GM12864 (cell line): Measurements from ENCODE around the gene ASB7.

ENCODE experiments used
- DNase-seq: peaks from one replicate; pipeline ENCODE4 v3.0.0-alpha.2; 2011; ENCODE audit warnings: low read depth
- H3K4me3 ChIP-seq: 2 replicates; pipeline ENCODE4 v1.5.1; 2011; ENCODE audit warnings: mild to moderate bottlenecking, low read depth, low read length, control low read depth
- CTCF ChIP-seq: IDR thresholded peaks from 2 replicates; pipeline ENCODE4 v1.5.1; 2011; ENCODE audit warnings: low read depth, mild to moderate bottlenecking, moderate library complexity, low read length, control low read depth, inconsistent platforms; ENCODE audit errors: missing control alignments

Gene ASB7

DNA sequence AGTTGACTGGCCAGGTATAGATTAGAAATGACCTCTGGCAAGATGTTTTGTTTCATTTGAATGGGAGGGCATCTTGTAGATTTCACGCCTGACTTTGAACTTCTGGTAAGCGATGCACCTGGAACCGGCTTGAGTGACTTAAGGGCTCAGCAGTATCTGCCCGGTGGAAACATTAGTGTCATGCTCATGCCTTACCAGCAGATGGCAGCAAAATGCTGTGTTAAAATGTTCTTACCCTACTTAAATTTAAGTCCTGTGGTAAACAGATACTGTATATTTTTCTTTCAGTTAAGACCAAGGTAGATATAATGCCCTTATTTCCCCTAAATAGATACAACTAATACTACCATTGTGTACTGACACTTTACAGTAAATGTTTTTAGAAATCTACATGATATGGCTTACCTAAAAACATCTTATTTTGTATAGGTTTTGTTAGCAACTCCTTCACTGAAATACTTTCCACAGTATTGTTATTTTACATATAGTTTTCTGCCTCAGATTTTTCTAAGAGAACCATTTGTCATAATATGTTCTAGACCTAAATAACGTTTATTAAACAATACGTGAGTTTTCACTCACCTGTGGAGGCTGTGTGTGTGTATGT is 25.5 kb downstream of the ASB7 start:
- TF ChIP-seq CTCF, result peak; percentile 78
- H3K4me3 ChIP-seq, result no peak overlapping the region
- peak; percentile 63 for DNase-seq

DNA sequence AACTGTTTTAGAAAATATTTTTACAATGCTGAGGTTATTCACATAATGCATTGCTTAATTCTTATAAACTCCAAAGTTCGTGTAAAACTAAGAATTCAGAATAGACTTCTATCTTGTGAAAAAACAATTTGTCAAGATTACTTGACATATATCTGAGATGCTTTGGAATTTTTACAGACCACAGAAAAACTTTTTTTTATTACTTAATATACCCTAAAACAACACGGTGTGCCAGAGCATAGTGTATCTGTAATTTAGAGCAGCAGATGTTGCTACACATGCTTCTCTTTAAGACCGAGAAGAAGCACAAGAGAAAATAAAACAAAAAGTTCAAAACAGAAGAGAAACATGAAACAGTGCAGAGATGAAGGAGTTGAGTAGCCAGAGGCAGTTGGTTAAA is 26.4 kb downstream of the ASB7 start:
- TF ChIP-seq CTCF, result no peak
- DNase-seq, result no peak
- H3K4me3 ChIP-seq, result no peak overlapping the region

- no peak for DNase-seq
- no peak for TF ChIP-seq CTCF
- H3K4me3 ChIP-seq, result no peak overlapping the region
These were observed 29.4 kb downstream of the ASB7 start for GRCh38 chr15:100631831-100632230.

DNA sequence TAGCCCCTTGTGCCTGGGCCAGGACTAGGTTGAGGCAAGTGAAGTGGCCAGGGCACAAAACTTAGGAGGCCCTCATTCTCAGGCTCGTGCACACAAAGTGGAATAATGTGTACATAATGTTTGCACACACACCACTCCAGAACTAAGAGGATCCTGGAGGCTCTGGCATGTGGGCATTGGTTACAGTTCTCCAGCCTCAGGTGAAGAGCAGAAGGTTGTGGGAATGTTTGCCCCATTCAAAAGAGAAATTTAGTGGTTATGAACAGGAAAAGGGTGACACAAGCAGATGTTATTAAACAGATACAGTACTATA is 31.3 kb downstream of the ASB7 start:
- TF ChIP-seq CTCF, result no peak
- no peak overlapping the region for H3K4me3 ChIP-seq
- no peak for DNase-seq

- no peak for DNase-seq
- no peak overlapping the region for H3K4me3 ChIP-seq
- TF ChIP-seq CTCF, result no peak
These were observed 33.1 kb downstream of the ASB7 start for GRCh38 chr15:100635406-100636071.

DNA sequence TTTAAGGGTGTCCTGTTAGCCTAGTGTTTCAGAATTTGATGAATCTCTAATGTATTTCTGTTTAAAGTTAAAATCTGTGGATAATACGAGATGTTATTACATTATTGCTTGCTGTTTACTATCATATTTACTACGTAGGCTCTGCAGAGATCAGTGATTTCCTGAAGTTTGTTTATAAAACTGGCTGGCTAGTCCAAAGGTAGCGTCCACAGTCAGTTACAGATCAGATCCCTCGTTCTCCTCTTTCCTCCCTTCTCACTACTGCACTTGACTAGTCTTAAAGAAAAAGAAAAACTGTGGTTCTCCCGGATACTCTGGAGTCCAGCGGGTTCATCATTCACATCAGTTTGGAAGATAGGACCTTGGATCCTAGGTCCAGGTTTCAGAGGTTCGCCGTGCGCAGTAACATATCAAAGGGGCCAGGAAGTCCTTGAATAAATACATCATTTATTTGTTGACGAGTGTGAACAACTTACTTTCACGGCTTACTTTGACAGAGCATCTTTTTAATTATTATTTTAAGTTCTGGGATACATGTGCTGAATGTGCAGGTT is 35.9 kb downstream of the ASB7 start:
- H3K4me3 ChIP-seq, result no peak overlapping the region
- DNase-seq, result no peak
- TF ChIP-seq CTCF, result no peak
